Measurements from ENCODE around the gene VWA5A.

Gene VWA5A, protein sequence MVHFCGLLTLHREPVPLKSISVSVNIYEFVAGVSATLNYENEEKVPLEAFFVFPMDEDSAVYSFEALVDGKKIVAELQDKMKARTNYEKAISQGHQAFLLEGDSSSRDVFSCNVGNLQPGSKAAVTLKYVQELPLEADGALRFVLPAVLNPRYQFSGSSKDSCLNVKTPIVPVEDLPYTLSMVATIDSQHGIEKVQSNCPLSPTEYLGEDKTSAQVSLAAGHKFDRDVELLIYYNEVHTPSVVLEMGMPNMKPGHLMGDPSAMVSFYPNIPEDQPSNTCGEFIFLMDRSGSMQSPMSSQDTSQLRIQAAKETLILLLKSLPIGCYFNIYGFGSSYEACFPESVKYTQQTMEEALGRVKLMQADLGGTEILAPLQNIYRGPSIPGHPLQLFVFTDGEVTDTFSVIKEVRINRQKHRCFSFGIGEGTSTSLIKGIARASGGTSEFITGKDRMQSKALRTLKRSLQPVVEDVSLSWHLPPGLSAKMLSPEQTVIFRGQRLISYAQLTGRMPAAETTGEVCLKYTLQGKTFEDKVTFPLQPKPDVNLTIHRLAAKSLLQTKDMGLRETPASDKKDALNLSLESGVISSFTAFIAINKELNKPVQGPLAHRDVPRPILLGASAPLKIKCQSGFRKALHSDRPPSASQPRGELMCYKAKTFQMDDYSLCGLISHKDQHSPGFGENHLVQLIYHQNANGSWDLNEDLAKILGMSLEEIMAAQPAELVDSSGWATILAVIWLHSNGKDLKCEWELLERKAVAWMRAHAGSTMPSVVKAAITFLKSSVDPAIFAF
- 4.5 to 13.4 reads per million in 2 experiments for total RNA-seq

GRCh38 chr11:124114942-124115781 is at the start of gene VWA5A:
Gene VWA5A (plus strand): TSS chr11:124115450. CDS start chr11:124117512, 2,062 bp downstream.
- DNase-seq (ENCODE audit: low read depth): peak; percentile 39

DNA sequence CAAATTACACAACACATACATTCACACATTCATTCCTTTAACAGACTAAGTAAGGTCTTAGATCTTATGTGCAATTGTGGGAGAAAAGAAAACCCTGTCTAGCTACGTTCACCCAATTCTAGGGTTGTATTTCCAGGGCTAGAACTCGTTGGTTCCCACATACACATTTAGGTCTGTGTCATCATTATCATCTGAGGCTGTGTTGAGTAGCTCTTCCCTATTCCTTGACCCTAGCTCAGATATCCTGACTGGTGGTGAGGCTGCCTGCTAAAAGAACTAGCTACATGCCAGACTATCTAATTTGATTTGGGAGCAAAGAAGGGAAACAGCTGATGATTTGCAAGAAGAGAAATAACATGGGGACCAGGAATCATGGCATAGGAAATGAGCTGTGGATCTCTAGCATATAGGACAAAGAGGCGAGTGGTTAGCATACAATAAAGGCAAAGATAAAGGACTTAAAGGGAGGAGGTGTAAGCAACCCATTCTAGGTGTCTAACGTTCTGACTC is 46.6 kb upstream of the VWA5A start:
- no peak for DNase-seq (ENCODE audit: low read depth)

DNA sequence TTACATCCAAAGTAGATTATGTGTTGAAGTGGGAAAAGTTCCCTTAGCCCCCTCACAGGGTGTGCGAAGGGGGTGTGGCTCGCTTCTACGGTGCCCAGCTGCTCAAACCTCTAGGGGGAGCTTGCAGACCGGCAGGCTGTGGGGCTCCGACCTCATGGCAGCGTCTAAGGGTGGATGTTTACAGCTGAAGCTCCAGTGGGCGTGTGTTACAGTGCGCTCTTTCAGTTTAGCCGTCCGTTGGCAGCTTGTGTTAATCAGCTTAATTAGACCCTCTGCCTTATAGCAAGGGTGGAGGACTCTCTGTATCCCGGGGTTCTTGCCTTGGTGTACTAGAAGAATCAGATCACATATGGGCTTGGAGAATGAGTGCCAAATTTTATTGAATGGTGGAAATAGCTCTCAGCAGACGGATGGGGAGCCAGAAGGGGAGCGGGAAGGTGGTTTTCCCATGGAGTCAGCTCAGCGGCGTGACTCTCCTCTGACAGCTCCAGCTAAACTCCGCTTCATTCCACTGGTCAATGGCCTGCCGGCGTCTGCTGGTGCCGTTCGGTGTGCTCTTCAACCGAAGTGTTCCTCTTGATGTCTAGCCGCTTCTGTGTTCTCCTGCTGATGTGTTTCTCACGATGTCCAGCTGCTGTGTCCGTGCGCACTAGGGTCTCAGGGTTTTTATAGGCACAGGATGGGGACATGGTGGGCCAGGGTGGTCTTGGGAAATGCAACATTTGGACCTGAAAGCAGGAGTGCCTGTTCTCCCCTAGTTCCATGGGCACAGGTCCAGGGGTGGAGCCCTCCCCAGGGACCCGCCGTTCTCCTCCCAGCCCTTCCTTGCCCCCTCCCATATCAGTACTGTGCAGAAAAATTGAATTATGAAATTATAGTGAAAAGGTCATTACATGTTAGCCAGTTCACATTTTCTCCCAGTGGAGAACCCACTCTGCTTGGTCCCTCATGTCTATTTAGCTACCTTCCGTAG is 45.5 kb upstream of the VWA5A start:
- DNase-seq (ENCODE audit: low read depth): no peak

GRCh38 chr11:124070915-124071622 is 44.2 kb upstream of the VWA5A start:
- peak; percentile 43 for DNase-seq (ENCODE audit: low read depth)

GRCh38 chr11:124071623-124071948 is 43.7 kb upstream of the VWA5A start:
- no peak for DNase-seq (ENCODE audit: low read depth)

- DNase-seq (ENCODE audit: low read depth): no peak
Measured at GRCh38 chr11:124072147-124072546, 43.1 kb upstream of the VWA5A start.

- no peak for DNase-seq (ENCODE audit: low read depth)
Measured at GRCh38 chr11:124074554-124074953, 40.7 kb upstream of the VWA5A start.

GRCh38 chr11:124075492-124075840 is 39.8 kb upstream of the VWA5A start:
- no peak for DNase-seq (ENCODE audit: low read depth)

GRCh38 chr11:124075841-124076651 is 39.2 kb upstream of the VWA5A start:
- DNase-seq (ENCODE audit: low read depth): no peak

DNA sequence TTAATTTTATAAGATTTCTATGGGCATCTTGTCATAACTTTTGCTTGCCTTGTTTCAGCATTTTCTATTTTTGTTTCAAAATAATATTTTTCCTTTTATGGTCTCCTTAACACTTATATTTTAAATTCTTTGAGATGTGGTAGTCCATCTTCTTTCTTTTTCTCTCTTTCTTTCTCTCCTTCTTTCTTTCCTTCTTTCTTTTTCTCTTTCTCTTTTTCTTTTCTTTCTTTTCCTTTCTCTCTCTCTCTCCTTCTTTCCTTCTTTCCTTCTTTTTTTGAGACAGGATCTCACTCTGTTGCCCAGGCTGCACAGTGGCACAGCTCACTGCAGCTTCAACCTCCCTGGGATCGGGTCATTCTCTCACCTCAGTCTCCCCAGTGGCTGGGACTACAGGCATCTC is 38.0 kb upstream of the VWA5A start:
- no peak for DNase-seq (ENCODE audit: low read depth)

- no peak for DNase-seq (ENCODE audit: low read depth)
Measured at GRCh38 chr11:124078591-124078990, 36.7 kb upstream of the VWA5A start.

GRCh38 chr11:124079631-124080326 is 35.5 kb upstream of the VWA5A start:
- DNase-seq (ENCODE audit: low read depth): no peak

DNA sequence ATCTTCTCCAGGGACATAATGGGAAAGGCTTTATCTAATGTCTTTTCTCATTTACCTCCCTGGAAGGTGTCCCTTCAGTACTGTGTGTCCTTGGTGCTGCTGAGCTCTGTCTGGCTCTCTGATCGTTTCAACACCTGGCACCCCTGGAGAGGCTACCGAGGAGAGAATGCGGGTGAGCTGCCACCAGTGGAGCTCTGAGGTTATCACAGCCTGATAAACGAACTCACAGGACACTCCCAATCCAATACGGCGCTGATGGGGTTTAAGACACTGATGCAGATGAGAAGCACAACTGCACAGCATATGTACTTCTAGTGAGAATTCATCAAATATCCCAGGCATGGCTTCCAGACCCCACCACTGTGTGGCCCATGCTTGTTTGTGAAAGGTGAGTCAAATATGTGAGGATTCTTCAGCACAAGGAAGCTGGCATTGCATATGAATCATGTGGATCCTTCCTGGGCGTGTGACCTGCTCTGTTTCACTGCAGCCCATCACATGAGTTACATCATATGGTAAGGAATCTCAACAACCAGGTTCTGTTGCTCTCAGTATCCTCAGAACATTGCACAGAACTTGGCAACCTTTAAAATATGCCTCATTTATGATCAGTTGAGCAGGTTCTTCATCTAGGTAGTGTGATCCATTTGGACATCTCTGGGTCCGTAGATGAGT is 34.8 kb upstream of the VWA5A start:
- DNase-seq (ENCODE audit: low read depth): no peak

- DNase-seq (ENCODE audit: low read depth): no peak
Measured at GRCh38 chr11:124081483-124081882, 33.8 kb upstream of the VWA5A start.

- DNase-seq (ENCODE audit: low read depth): no peak
Measured at GRCh38 chr11:124082371-124082770, 32.9 kb upstream of the VWA5A start.

GRCh38 chr11:124085583-124085982 is 29.7 kb upstream of the VWA5A start:
- DNase-seq (ENCODE audit: low read depth): no peak

DNA sequence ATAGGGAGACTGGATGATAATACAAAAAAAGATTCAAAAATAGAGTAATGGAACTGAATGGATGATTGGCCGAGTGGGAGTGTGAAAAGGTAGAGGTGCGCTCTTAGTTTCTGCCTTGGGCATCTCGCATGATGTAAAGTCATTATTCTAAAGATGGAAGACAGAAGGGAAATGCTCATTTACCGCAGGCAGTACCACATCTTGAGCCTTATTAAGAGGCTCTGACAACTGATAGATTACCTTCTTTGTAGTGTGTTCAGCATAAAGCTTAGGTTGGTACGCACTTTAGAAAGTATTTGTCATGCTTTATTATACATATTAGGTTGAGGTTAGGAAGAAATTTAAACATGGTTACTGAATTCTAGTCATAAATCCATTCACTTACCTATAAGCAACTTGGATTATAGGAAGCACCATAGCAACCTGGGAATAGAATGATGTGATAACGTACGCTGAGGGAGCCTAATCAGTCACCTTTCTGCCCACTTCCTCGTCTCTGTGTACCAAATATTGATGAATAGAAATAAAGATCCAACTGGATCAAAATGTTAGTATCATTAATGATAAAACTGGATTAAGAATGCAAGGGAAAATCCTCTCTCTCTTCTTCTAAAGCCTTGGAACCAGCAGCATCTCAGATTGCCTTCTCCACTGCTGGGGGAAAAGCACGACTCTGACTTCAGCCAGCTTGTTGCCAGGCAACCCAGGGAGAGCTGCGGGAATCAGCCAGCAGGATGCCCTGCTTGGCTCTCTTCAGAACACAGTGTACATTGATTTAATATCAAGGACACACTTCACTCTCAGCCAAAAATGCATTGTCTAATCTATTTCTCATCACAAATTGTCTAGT is 29.0 kb upstream of the VWA5A start:
- no peak for DNase-seq (ENCODE audit: low read depth)

Measured in T follicular helper cell (primary cell).